ENCODE data around the gene KCNMA1.

GRCh38 chr10:77560471-77560870, 77.1 kb downstream of the KCNMA1 start:
- TF ChIP-seq CTCF (IDR thresholded peaks at IDR 0.05), result no peak
- no peak for TF ChIP-seq POLR2A (IDR thresholded peaks at IDR 0.05)
- no peak for TF ChIP-seq EP300 (IDR thresholded peaks at IDR 0.05; ENCODE audit: low read depth)
- no peak for TF ChIP-seq POLR2AphosphoS5 (IDR thresholded peaks at IDR 0.05)
